Activated T-cell treated with anti-CD3 and anti-CD28 coated beads, Interleukin-2, amount 50 U/mL, for 1 hour (primary cell): ENCODE data around the gene MBTPS1.
A peak's percentile ranks its signal among the peaks of the same experiment; 100 is the strongest.

Experiments
- DNase-seq: peaks from one replicate; pipeline ENCODE4 v3.0.0-alpha.2; 2020

The MBTPS1 gene

DNA sequence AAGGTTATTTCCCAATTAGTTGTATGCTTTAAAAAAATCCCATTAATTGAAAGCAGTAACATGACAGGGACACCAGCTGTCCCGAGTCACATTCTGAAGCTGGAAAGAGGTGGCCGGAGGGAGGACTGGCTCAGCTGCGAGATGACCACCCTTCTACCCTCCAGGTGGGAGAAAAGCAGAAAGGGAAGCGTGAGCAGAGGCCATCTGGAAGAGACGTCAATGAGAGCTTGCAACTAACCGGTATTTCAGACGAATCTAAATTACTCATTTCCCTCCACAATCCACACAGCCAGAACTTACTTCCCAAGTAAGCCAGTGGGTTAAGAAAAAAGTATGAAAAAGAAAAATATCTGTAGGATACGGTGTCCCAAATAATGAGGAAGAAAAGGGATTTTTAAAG, 45.6 kb downstream of the MBTPS1 start:
- DNase-seq: peak; percentile 11

DNA sequence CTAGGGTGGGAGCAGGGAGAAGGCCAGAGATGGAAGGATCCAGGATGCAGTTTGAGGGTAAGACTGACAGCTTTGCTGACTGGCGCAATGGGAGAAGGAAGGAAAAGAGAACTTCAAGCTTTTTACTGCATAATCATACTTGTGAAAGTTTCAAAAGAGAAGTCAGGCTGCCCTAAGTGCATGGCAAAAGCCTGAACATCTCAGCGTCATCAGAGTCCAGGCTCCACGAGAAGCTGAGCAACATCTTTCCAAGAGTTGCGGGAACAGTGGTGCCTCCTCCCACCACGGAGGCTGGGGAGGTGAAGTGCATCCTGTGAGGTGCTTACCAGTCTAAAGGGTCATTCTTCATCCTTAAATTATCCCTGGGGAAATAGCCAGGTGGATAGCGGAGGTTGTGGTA, 47.2 kb downstream of the MBTPS1 start:
- DNase-seq: peak; percentile 8

DNA sequence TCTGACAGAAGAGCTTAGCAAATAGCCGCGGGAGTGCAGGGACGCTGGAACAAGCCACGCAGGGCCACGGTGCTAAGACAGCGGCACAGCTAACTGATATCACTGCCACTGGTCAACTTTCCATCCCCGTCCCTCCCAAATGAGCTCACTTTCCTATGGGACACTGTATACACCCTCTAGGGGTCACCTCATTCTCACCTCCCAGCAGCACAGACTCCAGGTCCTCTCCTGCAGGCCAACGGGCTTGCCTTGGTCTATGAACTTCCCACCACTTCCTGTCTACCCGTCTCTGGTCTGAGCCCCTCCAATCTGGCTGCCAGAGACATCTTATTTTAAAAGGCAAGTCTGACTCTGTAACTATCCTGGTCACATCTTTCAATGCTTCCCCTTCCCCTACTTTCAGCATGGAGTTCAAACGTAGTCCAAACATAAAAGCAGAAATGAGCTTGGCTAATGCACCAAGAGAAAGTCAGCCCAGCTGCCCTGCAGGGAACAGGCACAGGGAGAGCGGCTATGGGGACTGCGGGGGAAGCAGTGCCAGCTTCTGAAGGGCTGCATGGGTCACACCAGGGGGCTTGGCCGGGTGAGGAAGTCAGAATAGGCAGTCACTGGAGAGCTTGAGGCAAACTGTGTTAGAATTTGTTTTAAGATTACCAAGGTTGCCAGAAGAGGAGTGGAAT, 47.8 kb downstream of the MBTPS1 start:
- peak; percentile 4 for DNase-seq

DNA sequence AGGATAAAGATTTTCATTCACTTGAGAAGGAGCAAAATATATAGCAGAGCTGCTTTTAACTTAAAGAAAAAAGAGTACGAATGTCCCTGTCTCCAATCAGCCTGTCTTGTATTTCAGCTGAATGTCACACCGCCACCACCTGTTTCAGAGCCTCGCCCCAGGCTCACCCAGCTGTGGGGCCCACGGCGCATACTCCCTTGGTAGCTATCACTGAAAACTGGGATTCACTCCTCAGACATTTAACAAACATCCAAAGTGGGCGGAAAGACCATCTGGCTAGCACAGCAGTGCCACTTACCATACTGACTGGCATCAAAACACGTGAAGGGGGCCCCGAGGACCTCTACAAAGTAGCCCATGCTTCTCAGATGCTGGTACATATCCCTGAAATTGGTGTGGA, 48.7 kb downstream of the MBTPS1 start:
- no peak for DNase-seq

DNA sequence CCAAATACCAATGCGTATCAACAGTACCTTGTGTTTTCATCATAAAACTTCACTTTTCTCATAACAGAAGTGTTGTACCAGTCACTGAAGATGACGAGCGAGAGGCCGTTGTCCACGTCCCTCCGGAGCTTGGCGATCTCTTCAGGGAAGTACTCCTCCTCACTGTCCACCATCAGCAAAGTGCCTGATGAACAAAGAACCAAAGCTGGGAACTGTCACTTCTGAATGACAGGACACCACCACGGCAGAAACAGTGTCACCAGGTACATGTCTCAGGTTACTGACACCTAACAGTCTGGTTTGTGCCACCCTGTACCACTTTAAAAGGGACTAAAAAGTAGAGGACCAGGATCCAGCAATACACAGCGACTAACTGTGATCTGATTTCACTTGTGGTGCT, 49.1 kb downstream of the MBTPS1 start:
- peak; percentile 4 for DNase-seq

DNA sequence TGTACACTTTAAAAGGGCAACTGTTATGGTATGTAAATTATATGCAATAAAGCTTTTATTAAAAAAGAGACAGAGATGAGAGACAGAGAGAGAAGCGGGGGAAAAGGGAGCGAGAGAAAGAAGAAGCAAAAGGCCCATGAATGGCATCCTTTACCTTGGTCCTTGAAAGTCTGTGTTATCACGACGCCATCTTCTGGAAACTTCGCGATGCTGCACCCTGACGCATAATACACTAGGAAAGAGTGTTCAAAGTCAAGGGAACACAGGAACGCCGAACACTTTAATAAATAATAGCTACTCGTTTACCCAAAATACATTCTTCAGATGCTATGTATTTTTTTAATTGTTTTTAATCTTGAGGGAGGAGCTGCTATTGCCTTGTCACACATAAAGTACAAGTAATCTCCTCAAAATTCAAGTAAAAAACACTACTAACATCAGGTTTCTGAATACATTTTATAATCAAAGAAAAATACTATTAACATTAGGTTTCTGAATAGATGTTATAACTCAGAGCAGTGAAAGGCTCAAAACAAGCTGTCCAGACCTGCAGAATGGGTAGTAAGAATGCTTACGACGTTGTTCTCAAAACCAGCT, 51.1 kb downstream of the MBTPS1 start:
- DNase-seq: peak; percentile 20

DNA sequence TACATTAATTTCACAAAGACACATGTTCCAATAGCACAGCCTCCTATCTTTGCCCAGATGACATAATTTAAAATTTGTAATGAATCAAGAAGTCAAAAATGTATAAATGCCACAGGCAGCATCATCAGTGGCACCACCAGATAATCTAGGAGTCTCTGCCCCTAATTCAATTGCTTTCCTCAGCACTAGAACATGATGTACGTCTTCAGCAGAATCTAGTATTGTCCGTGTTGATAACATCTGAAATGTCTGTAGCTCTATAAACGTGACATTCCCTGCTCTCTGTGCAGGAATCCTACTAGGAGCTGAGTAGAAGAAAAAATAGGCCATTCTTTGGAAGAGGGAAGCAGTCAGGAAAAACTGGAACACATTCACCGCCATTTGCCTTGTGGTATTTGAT, 52.8 kb downstream of the MBTPS1 start:
- no peak for DNase-seq

DNA sequence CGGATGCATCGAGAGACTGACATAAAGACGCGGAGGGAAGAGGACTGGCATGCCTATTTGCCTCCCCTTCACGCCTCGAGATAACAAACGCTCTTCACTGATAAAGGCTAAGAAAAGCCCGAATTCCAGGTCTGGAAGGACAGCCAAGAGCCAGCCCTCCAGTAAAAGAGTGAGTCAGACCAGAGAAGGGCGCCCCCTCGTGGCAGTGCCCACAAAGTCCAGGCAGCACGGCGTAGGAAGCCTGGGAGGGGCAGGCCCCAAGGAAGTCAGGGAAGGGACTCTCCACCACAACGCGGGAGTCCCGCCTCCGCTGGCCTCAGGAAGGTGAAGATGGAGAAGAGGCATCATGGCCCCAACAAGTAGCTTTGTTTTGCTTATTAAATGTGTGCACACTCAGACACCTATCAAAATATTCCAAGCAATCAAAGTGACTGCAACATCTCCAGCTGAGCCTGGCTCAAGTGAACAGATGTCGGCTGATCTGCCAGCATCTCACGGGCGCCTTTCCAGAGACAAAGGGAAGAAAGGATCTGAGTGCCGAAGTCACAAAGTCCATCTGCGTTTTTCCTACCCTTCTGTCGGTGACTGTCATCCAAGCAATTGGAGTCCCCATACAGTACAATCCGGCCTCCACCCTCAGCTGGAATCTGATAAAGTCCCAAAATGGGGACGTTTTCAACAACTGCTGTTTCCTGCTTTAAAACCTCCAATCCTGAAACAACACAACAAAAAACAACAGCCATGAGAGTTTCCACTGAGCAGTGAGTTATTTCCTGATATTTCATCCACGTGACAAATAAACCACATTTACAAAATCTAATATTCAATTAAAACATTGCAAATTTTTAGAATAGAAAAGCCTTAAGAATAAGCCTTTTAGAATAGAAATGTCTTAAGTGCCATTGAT, 53.8 kb downstream of the MBTPS1 start:
- DNase-seq: peak; percentile 68

DNA sequence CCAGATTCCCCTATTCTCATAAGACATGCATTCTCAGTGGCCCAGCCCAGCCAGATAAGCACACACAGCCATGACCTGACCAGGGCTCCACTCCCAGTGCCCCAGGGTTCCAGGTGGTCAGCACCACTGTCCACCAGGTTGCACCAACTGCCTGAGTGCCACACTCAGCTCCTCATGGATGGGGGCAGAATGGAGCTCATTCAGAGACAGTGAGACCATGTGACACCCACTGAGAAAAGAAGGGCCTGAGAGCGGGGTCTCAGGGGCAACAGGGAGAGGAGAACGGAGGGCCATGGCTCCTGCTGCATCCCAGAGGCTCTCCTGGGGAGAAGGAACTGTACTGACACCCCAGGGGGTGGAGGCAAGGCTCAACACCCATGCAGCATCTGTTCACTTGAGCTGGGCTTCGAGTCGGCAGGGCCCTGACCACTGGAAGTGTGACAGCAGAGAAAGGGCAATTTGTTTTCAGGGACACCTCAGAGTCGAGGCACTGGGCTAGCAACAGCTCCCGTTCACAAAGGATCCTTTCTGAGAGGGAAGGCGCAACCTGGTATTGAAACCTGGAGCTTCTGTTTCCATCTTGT, 55.4 kb downstream of the MBTPS1 start:
- DNase-seq: no peak

DNA sequence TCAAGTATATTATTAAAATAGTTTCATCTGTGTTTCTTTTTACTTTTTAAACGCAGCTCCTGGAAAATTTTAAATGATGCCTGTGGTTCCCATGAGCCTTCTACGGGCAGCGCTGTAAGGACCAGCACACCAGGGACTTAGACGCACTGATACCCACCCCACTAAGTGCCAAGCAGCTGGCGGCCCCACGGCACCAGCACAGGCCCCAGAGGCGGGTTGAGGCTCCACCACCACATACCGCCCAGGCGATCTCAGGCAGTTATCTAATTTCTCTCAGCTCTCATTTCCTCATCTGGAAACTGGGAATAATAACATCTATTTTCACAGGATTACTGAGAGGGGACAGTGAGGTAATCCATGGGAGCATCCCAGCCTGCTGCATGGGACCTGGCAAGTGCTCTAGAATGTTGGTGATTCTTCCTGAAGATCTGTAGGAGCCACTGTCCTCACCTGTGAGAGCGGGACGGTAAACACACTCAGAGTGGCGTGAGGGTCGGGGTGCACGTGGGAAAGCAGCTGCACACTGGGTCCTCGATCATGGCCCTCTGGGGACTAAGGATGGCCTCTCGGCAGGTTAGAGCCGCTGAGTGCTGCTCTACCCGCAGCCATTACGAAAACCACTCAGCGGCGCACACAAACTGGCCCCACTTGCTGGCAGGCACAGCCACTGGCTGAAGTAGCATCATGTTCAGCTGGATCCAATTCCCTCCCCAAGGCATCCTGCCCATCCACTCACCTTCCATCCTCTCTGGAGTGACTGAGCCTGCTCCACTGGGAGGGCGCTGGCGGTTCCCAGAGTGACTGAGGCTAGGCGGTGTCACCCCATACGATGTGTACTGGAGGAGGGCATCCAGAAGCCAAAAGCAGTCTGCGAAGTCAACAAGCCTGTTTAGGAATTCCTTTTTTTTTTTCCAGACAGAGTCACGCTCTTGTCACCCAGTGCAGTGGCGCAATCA, 56.5 kb downstream of the MBTPS1 start:
- DNase-seq: peak; percentile 11

DNA sequence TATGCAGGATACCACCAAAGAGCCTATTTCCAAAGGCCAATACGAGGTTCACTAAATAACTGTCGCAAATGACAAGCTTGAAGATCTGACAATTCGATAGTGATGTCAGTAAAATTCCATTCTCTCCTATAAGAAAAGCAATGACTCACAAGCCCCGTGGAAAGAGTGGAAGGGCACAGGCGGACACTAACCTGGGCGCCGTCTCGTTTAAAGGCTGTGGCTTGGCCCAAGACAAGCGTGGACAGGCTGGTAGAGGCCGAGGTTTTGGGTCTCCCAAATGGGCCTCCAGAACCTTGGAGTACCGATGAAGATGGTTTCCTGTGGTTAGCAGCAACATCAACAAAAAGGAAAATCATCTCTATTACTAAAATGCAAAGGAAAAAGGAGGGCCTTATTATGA, 57.6 kb downstream of the MBTPS1 start:
- DNase-seq: no peak

DNA sequence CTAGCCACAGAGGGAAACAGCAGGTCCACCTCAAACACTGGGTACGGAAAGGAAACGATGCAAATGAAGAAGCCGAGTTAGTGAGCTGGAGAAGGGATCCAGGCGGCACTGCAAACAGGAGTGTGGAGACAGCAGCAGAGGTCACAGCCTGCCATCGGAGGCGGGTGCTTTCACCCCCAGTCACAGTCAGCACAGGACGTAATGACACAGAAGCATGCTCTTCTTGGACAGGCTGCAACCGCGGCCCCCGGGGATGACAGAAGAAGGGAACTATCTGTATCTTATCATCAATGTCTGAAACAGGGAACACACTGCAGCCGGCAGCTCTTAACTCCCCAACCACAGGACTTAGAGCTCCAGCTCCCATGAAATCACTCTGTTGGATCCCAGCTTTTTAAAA, 58.1 kb downstream of the MBTPS1 start:
- peak; percentile 2 for DNase-seq

DNA sequence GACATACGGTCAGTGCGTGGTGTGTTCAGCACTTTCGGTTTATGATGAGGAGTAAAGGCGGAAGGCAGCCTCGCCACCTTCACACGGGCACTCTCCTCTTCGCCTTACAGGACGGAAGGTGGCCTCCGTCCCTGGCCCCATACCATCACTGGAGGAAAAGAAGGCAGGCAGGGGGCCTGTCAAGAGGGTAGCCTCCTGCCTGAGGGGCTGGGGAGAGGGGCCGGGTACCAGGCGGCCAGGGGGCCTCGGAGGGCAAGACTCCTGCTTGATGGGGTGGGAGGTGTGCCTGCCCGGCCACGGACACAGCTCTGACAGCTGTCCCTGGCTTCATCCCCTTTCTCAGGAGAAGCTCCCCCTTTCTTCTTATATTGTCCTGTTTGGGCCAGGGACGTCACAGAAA, 58.5 kb downstream of the MBTPS1 start:
- peak; percentile 5 for DNase-seq

DNA sequence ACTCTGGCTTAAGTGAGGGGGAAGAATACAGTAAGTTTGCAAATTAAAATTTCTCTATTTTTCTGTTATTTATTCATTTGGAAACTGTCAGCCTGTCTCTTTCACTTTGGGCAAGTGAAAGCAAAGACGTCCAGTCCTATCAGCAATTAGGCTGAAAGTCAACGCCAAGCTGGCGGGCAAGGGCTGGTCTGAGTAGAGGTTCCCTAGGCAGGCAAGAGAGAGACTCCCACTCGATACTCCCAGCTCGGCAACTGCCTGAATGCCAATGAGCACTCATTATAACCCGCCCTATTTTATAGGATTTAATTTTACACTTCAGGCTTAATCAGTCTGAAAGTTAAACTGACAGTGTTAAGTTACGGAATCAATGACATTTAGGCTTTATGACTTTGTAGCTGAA, 59.8 kb downstream of the MBTPS1 start:
- DNase-seq: no peak

DNA sequence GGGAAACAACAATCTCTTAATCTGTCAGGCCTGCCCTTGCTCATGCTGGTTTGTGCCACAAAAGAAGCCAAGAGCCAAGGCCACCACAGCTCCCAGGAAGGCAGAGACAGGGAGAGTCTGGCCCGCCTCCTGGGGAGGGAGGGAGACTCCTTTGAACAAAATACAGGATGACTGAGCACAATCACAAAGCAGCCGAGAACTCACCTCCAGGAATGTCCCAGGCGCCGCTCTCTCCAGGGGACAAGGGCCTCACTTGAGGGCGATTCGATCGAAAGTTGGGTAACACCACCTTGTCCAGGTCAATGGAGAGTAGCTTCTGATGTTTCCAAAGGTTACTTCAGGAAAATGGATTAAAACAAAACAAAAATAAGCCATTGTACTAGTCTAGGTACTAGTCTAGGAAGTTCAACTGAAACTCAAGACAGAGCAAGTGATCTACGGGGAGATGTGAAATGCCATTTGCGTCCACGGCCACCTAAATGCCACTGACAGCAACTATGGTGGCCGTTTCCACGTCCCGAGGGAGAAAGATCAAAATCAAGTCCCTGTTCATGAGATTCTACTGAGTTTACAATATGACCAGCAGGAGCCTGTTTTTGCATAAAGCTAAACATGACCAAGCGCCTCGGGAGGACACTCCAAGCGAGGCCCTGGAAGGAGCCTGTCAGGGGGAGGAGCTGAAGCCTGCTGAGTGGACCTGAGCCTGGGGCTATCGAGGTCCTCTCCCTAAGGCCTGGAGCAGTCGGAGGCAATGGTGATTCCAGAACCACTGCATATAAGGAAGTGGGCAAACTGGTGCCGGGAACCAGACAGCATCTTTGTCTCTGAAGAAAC, 60.7 kb downstream of the MBTPS1 start:
- DNase-seq: peak; percentile 10

DNA sequence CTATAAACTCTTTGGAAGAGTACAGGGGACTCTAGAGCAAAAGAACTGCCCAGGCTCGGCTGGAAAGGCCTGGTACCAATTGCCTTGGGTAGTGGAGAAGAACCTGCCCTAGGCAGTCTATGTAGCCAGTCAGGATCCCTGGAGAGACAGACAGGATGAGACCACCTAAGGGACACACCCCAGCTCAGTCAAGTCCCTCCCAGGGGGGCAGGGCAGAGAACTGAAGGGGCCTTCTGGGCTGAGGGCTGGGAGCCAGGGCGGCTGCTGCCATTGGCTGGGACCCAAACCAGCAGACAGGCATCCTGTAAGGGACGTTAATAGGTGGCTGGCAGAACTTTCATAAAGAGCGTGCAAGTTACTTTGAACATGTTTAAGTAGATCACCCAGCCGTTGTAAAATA, 61.4 kb downstream of the MBTPS1 start:
- DNase-seq: peak; percentile 12

DNA sequence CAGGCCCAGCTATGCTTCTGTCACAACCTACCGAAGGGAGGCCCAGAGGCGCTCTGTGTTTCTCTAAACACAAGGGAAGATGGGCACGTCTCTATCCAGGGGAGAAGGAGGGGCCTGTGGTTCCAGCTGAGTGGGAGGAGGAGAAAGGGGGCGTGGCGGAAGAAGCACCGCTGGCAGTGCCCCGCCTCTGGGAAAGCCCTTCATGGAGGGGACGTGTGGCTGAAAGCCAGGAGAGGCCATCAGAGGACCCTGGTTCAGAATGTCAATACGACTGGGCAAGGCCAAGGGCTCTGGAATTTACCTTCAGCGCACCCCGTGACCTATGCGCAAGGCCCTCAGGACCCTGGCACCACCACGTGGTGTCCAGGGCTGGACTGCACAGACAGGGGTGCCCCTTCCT, 61.8 kb downstream of the MBTPS1 start:
- DNase-seq: peak; percentile 9

DNA sequence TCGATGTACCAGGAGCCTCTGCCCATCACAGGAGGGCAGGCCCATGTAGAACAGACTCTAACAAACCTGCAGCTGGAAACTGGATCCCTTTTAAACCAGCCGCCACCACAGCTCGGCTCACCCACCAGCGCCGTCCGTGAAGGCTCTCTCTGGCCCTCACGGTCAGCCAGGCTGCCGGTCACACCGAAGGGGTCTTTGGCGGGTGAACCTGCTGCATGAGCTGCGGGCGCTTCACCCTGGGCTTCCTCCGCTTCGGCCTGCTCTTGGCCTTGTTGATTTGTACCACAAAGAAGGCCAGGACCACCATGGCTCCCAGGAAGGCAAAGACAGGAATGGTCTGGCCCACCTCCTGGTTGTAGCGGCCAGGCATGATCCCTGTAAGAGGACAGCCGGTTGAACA, 62.5 kb downstream of the MBTPS1 start:
- peak; percentile 12 for DNase-seq

DNA sequence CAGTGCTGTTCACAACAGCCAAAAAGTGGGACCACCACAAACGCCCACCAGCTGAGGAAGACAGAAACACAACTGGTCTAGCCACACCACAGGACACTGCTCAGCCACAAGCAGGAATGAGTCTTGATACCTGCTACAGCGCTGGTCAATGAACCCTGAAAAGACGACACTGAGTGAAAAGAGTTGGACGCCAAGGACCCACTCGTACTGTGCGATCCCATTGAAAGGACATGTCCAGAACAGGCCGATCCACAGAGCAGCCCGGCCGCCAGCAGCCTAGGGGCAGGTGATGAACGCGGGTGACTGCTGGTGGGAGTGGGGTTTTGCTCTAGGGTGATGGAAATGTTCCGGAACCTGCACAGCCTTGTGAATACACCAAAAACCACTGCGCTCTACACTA, 63.5 kb downstream of the MBTPS1 start:
- peak; percentile 4 for DNase-seq

DNA sequence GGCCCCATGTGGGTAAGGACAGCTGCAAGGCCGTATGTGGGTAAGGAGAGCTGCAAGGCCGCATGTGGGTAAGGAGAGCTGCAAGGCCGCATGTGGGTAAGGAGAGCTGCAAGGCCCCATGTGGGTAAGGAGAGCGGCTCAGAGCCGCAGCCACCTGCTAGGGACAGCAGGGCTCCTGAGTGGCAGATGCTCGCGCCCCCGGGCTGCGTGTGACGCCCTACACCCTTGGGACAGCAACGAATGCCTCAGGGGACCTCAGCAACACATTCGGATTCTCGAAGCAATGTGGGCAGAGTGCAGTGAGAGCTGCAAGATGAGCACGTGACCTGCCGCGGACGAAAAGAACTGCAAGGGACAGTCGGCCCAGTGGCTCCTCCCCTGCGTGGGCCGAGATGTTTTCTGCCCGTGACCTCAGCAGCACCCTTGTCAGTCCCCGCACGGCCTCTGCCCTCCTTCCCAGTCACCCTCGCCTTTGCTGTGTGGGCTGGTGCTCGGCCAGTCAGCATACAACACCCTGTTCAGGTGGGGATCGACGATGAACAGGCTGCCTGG, 64.6 kb downstream of the MBTPS1 start:
- DNase-seq: peak; percentile 13

DNA sequence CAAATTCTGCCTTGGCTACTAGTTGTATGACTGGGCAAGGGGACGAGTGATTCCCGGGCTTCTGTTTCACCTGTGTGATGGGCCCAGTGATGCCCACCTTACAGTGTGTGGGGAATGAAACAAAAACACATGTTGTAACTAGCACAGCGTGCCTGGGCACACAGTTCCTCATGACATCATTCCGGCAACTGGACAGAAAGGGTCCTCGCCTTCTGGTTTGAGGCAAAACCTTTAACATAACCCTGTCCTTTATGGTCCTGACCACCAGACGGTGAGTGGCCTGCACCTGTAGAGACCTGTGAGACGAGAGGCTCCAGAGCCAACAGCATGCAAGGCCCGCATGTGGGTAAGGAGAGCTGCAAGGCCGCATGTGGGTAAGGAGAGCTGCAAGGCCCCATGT, 66.4 kb downstream of the MBTPS1 start:
- no peak for DNase-seq
